GM18867 (cell line): ENCODE measurements around the gene TAPBP.
A peak's percentile ranks its signal among the peaks of the same experiment; 100 is the strongest.
"Not testable (repeated sequence)": the region's sequence is repeated elsewhere in the genome, so short reads cannot be mapped to it uniquely, and the experiment has no call there.

Experiments used
- ATAC-seq: cut with Tn5 transposase; IDR thresholded peaks from one replicate; pipeline ENCODE4 v1.9.1; 2021; ENCODE audit warnings: mild to moderate bottlenecking, moderate library complexity; ENCODE audit not compliant: unreplicated experiment

The TAPBP gene

GRCh38 chr6:33277663-33278391, 36.1 kb downstream of the TAPBP start:
- ATAC-seq: peak; percentile 14

DNA sequence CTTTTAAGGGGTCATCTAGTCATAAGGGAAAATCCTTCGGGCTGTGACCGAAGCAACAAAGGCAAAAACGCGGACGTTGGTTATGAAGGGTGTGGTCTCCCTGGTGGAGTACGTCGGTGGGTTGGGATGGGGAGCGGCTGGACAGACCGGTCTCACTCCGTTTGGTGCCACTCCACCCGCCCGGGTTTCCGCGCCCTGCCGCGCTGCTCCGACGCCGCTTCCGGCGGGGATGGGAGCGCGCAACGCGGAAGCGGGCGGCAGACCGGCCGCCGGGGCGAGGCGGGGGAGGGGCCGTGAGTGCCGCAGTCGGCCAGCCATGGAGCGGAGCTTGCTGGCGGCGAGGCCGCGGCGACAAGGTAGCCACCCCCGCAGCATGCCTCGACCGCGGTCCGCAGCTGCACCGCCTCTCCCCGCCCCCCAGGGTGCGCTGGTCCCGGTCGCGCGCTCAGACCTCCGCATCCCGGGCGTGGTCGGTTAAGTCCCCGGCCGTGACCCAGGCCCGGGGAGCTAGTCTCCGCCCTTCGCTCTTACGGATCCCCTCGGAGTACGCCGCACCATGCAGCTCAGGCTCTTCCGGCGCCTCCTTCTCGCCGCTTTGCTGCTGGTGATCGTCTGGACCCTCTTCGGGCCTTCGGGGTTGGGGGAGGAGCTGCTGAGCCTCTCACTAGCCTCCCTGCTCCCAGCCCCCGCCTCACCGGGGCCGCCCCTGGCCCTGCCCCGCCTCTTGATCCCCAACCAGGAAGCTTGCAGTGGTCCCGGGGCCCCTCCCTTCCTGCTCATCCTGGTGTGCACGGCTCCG, 36.8 kb downstream of the TAPBP start, which contains the start of gene B3GALT4:
Gene B3GALT4 (plus strand): TSS at position 260 of the 799 bp plus-strand sequence. CDS start 297 bp downstream, at position 557.
- ATAC-seq: peak; percentile 49

DNA sequence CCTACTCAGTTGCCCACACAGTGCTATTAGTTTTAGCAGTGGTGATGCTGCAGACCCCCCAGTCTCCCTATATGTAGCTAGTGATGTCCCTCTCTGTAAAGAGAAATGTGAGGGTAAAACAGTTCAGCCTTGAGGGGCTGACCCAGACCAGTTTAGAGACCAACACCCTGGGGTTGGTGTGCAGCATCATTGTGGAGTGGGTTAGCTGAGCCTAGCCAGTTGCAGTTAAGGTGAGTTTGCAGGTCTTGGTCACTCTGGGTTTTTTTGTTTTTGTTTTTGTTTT, 37.4 kb downstream of the TAPBP start:
- no peak for ATAC-seq

DNA sequence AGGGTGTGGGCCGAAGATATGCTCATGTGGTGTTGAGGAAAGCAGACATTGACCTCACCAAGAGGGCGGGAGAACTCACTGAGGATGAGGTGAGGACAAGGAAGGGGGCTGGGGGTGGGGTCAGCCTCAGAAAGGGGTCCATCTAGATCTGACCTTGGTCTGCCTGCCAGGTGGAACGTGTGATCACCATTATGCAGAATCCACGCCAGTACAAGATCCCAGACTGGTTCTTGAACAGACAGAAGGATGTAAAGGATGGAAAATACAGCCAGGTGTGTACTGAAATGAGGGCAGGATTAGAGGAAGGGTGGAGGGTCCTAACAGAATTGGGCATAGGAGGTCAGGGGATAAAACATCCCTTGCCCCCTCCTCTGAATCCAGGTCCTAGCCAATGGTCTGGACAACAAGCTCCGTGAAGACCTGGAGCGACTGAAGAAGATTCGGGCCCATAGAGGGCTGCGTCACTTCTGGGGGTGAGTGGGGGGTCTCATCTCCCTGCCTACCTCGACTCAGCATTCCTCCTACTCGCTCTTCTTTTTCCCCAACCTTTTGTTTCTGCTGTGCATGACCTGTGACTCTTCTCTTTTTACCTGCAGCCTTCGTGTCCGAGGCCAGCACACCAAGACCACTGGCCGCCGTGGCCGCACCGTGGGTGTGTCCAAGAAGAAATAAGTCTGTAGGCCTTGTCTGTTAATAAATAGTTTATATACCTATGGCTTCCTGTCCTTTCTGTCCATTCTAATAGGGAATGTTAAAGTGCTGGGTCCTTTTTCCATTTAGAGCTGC, 37.9 kb downstream of the TAPBP start:
- not testable (repeated sequence) for ATAC-seq

- no peak for ATAC-seq
Measured at GRCh38 chr6:33273924-33274902, 39.7 kb downstream of the TAPBP start.

- no peak for ATAC-seq
Measured at GRCh38 chr6:33273129-33273923, 40.6 kb downstream of the TAPBP start.

GRCh38 chr6:33272275-33273128, 41.4 kb downstream of the TAPBP start:
- no peak for ATAC-seq

GRCh38 chr6:33271468-33272274, 42.2 kb downstream of the TAPBP start, which contains the start of the genes RPS18 and VPS52:
Gene RPS18, plus strand, starts transcription at chr6:33272075. Its CDS starts 45 bp downstream, at chr6:33272120.
Gene VPS52, minus strand, starts transcription at chr6:33271876. Its CDS starts 201 bp downstream, at chr6:33271675.
- ATAC-seq: peak; percentile 81

DNA sequence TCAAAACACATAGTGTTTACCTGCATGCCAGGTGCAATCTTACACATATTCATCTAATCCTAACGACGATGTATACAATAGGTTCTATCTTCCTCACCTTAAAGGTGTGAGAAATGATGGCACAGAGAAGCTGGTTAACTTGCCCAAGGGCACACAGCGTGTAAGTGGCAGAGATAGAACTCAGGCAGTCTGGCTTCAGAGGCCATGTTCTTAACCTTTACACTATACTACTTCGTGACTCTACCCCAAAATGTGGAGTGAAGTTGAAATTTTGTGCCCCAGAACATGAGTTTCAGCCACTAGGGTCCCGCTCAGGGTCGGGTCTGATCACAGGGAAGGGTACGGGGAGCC, 42.8 kb downstream of the TAPBP start:
- ATAC-seq: no peak

DNA sequence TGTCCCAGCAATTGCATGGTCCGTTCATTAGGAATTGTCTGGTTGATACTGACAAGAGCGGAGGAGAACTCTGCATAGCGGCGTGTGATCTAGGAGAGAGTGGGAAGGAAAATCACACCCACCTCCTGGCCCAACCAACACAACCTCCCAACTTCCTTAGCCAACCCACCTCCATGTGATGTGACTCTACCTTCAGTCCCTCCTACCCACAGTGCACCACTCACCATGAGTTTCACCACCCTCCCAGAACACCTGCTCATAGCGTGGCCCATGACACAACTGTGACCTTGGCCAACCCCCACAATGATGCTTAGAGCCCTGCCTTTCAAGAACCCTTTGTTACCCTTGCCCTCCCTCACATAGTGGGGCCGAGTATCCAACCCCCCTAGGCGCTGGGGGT, 49.9 kb downstream of the TAPBP start:
- no peak for ATAC-seq

- ATAC-seq: not testable (repeated sequence)
Measured at GRCh38 chr6:33262490-33262889, 51.4 kb downstream of the TAPBP start.

GRCh38 chr6:33259032-33259431, 54.8 kb downstream of the TAPBP start:
- ATAC-seq: no peak

DNA sequence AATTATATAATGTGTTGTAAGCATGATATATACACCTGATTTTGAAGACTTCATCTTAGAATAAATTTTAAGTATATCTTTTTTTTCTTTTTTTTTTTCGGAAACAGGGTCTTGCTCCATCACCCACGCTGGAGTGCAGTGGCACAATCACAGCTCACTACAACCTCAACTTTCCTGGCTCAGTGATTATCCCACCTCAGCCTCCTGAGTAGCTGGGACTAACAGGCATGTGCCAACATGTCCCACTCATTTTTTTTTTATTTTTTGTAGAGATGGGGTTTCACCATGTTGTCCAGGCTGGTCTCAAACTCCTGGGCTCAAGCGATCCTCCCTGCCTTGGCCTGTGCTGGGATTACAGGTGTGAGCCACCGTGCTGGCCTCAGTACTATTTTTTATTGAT, 59.3 kb downstream of the TAPBP start:
- no peak for ATAC-seq

GRCh38 chr6:33252759-33253158, 61.1 kb downstream of the TAPBP start:
- no peak for ATAC-seq

- no peak for ATAC-seq
Measured at GRCh38 chr6:33251395-33252012, 62.4 kb downstream of the TAPBP start.

- ATAC-seq: no peak
Measured at GRCh38 chr6:33250731-33251130, 63.1 kb downstream of the TAPBP start.
